ENCODE results near the gene SACM1L.

SACM1L gene

DNA sequence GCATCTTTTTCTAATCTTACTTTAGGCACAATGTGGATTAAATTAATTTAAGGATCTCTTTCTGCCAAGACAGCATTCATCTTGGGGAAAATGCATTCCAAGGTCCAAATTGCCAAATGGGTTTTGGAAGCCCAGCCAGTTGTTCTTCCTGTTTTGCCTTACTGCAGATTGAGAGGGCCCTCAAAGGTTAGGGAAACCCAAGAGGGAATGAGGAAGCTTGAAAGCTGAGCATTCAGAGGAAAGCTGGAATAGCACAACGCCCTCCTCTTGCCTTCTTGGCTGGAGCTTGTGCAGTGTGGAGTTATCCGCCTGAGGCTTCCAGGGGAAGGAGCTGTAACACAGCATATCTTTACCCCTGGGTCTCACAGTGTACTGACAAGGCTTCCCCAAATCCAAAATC, 18.2 kb upstream of the SACM1L start:
- Histone ChIP-seq H3K36me3 (ENCODE audit: control insufficient read depth, insufficient read depth, low read length) (no peaks in the 10 kb centered on the region), H3K9me3 (ENCODE audit: control insufficient read depth, low read length) (no peaks in the 10 kb centered on the region), H3K79me2 (no peaks in the 10 kb centered on the region), H3K27ac (no peak overlapping the region), H3K27me3 (ENCODE audit: control insufficient read depth, insufficient read depth, low read length) (no peaks in the 10 kb centered on the region), H3K9ac (no peak overlapping the region), H3K4me2 (ENCODE audit: low read length) (no peak overlapping the region), H3K4me1 (peaks cover 2% of the 10 kb centered on the region), H3K4me3 (ENCODE audit: low read depth, low read length) (no peak overlapping the region), H2AFZ (no peak overlapping the region)
- TF ChIP-seq CTCF (IDR thresholded peaks at IDR 0.05), result no peak

DNA sequence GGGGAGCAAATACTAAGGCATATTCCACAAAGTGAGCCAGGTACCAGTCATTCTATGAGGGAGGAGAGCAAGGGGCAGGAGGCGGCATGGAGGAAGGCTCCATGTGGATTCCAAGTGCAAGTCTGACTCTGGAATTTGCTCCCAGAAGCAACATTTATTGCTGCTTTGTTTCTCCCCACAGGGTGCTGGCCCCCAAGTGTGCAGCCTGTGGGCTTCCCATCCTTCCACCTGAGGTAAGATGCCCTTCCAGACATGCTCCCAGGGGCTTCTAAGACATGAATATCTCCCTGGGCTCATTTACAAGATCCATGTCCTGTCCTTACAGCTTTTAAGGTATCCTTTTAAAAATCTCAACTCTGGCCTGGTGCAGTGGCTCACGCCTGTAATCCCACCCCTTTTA, 15.9 kb upstream of the SACM1L start:
- no peak for TF ChIP-seq CTCF (IDR thresholded peaks at IDR 0.05)
- Histone ChIP-seq H3K9me3 (ENCODE audit: control insufficient read depth, low read length) (no peaks in the 10 kb centered on the region), H3K4me1 (peaks cover 3% of the 10 kb centered on the region), H3K27me3 (ENCODE audit: control insufficient read depth, insufficient read depth, low read length) (no peaks in the 10 kb centered on the region), H3K4me2 (ENCODE audit: low read length) (no peak overlapping the region), H3K79me2 (no peaks in the 10 kb centered on the region), H3K36me3 (ENCODE audit: control insufficient read depth, insufficient read depth, low read length) (no peaks in the 10 kb centered on the region), H3K9ac (no peak overlapping the region), H2AFZ (no peak overlapping the region), H3K27ac (no peak overlapping the region), H3K4me3 (ENCODE audit: low read depth, low read length) (no peak overlapping the region)

DNA sequence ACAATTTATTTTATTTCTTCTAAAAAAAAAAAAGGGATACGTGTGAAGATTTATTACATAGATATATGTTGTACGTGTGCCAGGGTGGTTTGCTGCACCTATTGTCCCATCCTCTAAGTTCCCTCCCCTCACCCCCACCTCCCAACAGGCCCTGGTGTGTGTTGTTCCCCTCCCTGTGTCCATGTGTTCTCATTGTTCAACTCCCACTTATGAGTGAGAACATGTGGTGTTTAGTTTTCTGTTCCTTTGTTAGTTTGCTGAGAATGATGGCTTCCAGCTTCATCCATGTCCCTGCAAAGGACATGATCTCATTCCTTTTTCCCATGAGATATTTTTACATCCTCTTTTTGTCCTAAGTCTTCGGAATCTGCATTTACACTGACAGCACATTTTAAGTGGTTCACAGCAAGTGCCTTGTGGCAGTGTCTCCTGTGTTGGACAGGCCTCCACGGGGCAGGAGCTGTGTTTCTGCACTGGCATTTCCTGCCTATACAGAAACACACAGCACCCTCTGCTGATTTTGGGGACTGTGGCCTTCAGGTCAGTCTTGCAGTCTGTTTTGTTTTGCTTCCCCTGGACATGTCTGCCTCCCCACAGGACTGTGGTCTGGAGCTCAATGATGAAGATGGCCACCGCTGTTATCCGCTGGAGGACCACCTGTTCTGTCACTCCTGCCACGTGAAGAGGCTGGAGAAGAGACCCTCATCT, 12.7 kb upstream of the SACM1L start:
- Histone ChIP-seq H3K4me2 (ENCODE audit: low read length) (no peak overlapping the region), H3K36me3 (ENCODE audit: control insufficient read depth, insufficient read depth, low read length) (no peaks in the 10 kb centered on the region), H3K4me1 (peaks cover 3% of the 10 kb centered on the region), H3K27me3 (ENCODE audit: control insufficient read depth, insufficient read depth, low read length) (no peaks in the 10 kb centered on the region), H3K79me2 (no peaks in the 10 kb centered on the region), H3K4me3 (ENCODE audit: low read depth, low read length) (no peak overlapping the region), H2AFZ (no peak overlapping the region), H3K27ac (no peak overlapping the region), H3K9ac (no peak overlapping the region), H3K9me3 (ENCODE audit: control insufficient read depth, low read length) (no peaks in the 10 kb centered on the region)
- no peak for TF ChIP-seq CTCF (IDR thresholded peaks at IDR 0.05)

- Histone ChIP-seq H3K4me1 (peaks cover 3% of the 10 kb centered on the region), H3K9ac (no peak overlapping the region), H3K4me3 (ENCODE audit: low read depth, low read length) (no peak overlapping the region)
Measured at GRCh38 chr3:45677033-45677446, 12.2 kb upstream of the SACM1L start.

More at GRCh38 chr3:45677033-45677446, 12.2 kb upstream of the SACM1L start:
- H3K36me3 ChIP-seq (ENCODE audit: control insufficient read depth, insufficient read depth, low read length), result no peaks in the 10 kb centered on the region
- no peak for TF ChIP-seq CTCF (IDR thresholded peaks at IDR 0.05)
- no peak overlapping the region for H3K27ac ChIP-seq
- no peaks in the 10 kb centered on the region for H3K79me2 ChIP-seq
- no peaks in the 10 kb centered on the region for H3K27me3 ChIP-seq (ENCODE audit: control insufficient read depth, insufficient read depth, low read length)
- no peak overlapping the region for H2AFZ ChIP-seq
- no peak overlapping the region for H3K4me2 ChIP-seq (ENCODE audit: low read length)
- no peaks in the 10 kb centered on the region for H3K9me3 ChIP-seq (ENCODE audit: control insufficient read depth, low read length)
